ENCODE results near the gene GOLGA2. TPM values are rescaled to one million over a fixed set of nuclear protein-coding genes. Genes with fewer than 3 reads are reported as not detected.

Gene GOLGA2
- total RNA-seq, 1 experiment from 2014 or later = 51.0 TPM

DNA sequence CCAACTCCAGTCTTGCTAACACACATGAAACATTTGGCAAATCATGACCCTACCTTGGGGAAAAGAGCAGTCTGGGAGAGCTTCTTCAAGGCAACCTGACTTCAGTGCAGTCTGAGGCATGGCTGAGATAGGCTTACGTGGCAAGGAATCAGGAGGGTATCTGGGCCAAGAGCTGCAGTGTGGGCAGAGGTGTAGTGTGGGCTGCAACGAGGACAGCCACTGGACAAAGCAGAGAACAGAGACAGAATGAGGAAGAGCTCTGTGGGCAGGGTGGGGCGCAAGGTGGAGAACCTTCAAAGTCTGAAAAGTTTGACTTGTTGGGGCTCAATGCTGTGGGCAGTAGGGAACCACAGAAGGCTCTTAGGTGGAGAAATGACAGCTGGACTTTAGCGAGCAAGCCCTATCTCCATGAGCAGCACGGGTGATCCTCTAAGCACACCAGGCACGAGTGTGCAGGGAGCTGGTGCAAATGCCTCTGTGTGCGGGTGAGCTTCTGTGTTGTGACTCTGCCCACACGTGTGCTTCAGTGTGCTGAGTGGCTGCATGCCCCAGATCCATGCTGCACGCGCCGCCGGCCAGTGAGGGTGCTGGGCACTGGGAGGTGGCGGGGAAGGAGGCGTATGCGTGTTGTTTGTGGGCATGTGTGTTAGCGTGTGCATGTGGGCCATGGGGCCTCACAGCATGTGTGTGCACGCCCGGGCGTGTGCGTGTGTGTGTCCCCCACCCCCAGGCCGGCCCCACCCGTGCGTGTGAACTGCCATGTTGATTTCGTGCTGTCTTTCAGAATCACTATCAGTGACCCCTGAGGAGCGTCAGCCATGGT is 23.3 kb downstream of the GOLGA2 start:
- Histone ChIP-seq H4K91ac (ENCODE audit: insufficient read length, low read depth, low read length) (no peak overlapping the region), H2BK5ac (ENCODE audit: insufficient read length, low read length) (no peak overlapping the region), H3K79me1 (ENCODE audit: insufficient read depth, low read depth, low read length, poor library complexity, severe bottlenecking) (no peaks in the 10 kb centered on the region), H3K79me2 (ENCODE audit: insufficient read depth, low read length) (peaks cover 3% of the 10 kb centered on the region), H3K56ac (ENCODE audit: insufficient read length, low read depth, low read length) (no peak overlapping the region), H3K9me3 (ENCODE audit: control insufficient read depth, low read depth, low read length) (no peaks in the 10 kb centered on the region), H3K18ac (ENCODE audit: insufficient read length, low read depth, low read length) (no peak overlapping the region), H3K9ac (ENCODE audit: extremely low read depth, insufficient read length, low read length) (no peak overlapping the region), H3K4me1 (ENCODE audit: insufficient read depth, low read length) (no peaks in the 10 kb centered on the region), H2BK120ac (ENCODE audit: low read depth, low read length, poor library complexity, severe bottlenecking) (no peak overlapping the region), H2AFZ (ENCODE audit: low read length) (no peak overlapping the region), H3K4ac (ENCODE audit: low read depth, low read length) (no peak overlapping the region), H4K20me1 (ENCODE audit: control insufficient read depth, insufficient read depth, insufficient read length) (no peaks in the 10 kb centered on the region), H3K4me2 (ENCODE audit: insufficient read depth, insufficient read length, low read length) (no peak overlapping the region), H2BK15ac (ENCODE audit: low read depth, low read length) (no peak overlapping the region), H3K27ac (ENCODE audit: insufficient read length, low read depth, low read length) (no peak overlapping the region), H4K5ac (ENCODE audit: insufficient read length, low read depth, low read length) (no peak overlapping the region), H2AK5ac (ENCODE audit: insufficient read length, low read length) (no peak overlapping the region), H3T11ph (ENCODE audit: low read length) (no peak overlapping the region), H2BK20ac (ENCODE audit: low read depth, low read length, poor library complexity, severe bottlenecking) (no peak overlapping the region), H3K14ac (ENCODE audit: insufficient read depth, low read length) (no peak overlapping the region), H3K27me3 (ENCODE audit: insufficient read depth, low read length) (no peaks in the 10 kb centered on the region), H3K23ac (ENCODE audit: insufficient read length, low read depth, low read length) (no peak overlapping the region), H2BK12ac (ENCODE audit: insufficient read length, low read depth, low read length) (no peak overlapping the region), H4K8ac (replicated peaks; ENCODE audit: insufficient read length, low read depth, low read length) (no peak overlapping the region), H3K23me2 (ENCODE audit: insufficient read length, low read depth, low read length, poor library complexity, severe bottlenecking) (peaks cover 4% of the 10 kb centered on the region)
- Mint-ChIP-seq H3K4me3 (0 out of 5 replicates have a peak overlapping the region, but pooled peaks of 1 of the 2 experiments have one; percentile 73), H3K27me3 (ENCODE audit: low read depth) (peaks cover 6% of the 10 kb centered on the region), H3K9me3 (no peaks in the 10 kb centered on the region; a peak in 1 of 5 replicates), H3K4me1 (peaks cover 14 to 36% of the 10 kb centered on the region in 2 experiments), H3K36me3 (ENCODE audit: insufficient read depth in 1 of 3, low read depth in 3 of 3) (peaks cover 17 to 34% (median 24%) of the 10 kb centered on the region in 3 experiments; a peak in 6 of 7 replicates), H3K27ac (peak overlapping the region in 1 of 3 experiments; percentile 3; a peak in 1 of 7 replicates)
- no peak for DNase-seq
- TF ChIP-seq, protein P1, sequence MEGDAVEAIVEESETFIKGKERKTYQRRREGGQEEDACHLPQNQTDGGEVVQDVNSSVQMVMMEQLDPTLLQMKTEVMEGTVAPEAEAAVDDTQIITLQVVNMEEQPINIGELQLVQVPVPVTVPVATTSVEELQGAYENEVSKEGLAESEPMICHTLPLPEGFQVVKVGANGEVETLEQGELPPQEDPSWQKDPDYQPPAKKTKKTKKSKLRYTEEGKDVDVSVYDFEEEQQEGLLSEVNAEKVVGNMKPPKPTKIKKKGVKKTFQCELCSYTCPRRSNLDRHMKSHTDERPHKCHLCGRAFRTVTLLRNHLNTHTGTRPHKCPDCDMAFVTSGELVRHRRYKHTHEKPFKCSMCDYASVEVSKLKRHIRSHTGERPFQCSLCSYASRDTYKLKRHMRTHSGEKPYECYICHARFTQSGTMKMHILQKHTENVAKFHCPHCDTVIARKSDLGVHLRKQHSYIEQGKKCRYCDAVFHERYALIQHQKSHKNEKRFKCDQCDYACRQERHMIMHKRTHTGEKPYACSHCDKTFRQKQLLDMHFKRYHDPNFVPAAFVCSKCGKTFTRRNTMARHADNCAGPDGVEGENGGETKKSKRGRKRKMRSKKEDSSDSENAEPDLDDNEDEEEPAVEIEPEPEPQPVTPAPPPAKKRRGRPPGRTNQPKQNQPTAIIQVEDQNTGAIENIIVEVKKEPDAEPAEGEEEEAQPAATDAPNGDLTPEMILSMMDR (conservative IDR thresholded peaks at IDR 0.05) = no peak
- WGBS (ENCODE audit: extremely low coverage, insufficient read length, low lambda C conversion rate) = no CpG with 5 or more reads among the region's 25 CpGs
